Activated T-cell treated with anti-CD3 and anti-CD28 coated beads, Interleukin-2, amount 50 U/mL, for 4 hours (primary cell): ENCODE measurements around the gene PDAP1. TPM values are rescaled to one million over a fixed set of nuclear protein-coding genes. Genes with fewer than 3 reads are reported as not detected.

Experiments used
- ATAC-seq, 2 donors: fragments of 200-7000 bp; cut with Tn5 transposase; one replicate each; pipeline ENCODE4 v1.10.0; 2021
- DNase-seq: peaks from one replicate; pipeline ENCODE4 v3.0.0-alpha.2; 2020
- H3K27me3 Mint-ChIP-seq: one replicate; pipeline ENCODE4 v1.8.0; 2021; ENCODE audit warnings: low read depth, mixed read lengths
- H3K36me3 Mint-ChIP-seq: one replicate; pipeline ENCODE4 v1.8.0; 2022; ENCODE audit warnings: mixed read lengths; ENCODE audit not compliant: insufficient read depth
- H3K4me1 Mint-ChIP-seq: one replicate; pipeline ENCODE4 v1.8.0; 2021; ENCODE audit warnings: low read depth, mixed read lengths
- H3K4me3 Mint-ChIP-seq: one replicate; pipeline ENCODE4 v1.8.0; 2021; ENCODE audit warnings: mild to moderate bottlenecking, moderate library complexity, mixed read lengths
- H3K9me3 Mint-ChIP-seq: one replicate; pipeline ENCODE4 v1.8.0; 2021; ENCODE audit warnings: mixed read lengths
- total RNA-seq, 3 donors: library from RNA; stranded (reverse); gene quantifications; one replicate each; pipeline ENCODE4 v1.2.1, GENCODE V29; 2021

Gene PDAP1
- 100 to 1,000 TPM; 231 to 255 (median 235) TPM for total RNA-seq

DNA sequence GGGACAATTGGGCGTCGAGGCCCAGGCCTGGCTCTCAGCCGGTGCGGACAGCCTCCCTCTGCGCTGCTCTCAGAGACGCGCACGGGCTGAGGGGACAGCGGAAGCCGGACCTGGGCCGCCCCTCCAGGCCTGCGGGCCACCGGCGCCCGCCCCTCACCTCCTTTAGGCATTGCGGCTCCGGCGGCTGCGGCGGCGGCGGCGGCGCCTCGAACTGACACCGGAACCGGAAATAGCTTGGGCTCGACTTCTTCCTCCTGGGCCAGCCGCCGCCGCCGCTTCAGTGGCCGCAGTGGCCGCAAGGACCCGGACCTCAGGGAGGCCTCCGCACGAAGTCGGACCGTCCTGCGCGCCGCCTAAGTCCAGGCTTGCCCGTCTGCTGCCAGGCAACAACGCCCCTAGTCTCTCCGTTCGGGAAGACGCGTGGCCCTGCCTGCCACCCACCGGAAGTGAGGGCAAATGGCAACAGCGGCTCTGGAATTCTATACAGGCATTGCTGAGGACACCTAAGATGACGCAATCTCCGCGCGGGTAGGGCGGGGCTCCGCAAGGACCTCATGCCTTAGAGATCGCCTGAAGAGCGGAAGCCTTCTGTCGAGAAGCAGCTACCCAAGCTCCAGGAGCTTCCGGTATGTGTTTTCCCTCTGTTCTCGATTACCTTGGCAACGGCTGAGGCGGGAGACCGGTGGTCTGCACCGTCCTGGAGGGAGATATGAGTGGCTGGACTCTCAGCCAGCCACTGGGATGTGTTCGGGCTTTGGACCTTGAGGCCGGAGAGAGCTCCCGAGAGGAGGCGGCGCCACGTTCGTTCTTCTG is at the start of gene PDAP1, which contains the start of gene BUD31:
Gene PDAP1, minus strand, starts transcription at position 219 of the 813 bp plus-strand sequence. Its CDS starts 49 bp downstream, at position 170.
Gene BUD31, plus strand, starts transcription at position 591 of the 813 bp plus-strand sequence. CDS start 2,124 bp downstream, outside the sequence.
- H3K4me3 Mint-ChIP-seq, result peak within 1 kb of the TSS; percentile 100
- peak; percentile 94 for DNase-seq
- peak; percentile 82 to 84 for ATAC-seq
- peaks cover 44% of the 10 kb centered on the region for H3K4me1 Mint-ChIP-seq
- H3K36me3 Mint-ChIP-seq, result peaks cover 32% of the 10 kb centered on the region
- H3K9me3 Mint-ChIP-seq, result no peaks in the 10 kb centered on the region
- H3K27me3 Mint-ChIP-seq, result no peaks in the 10 kb centered on the region

GRCh38 chr7:99457650-99458493 is 49.5 kb upstream of the PDAP1 start:
- peaks cover 27% of the 10 kb centered on the region for H3K36me3 Mint-ChIP-seq
- DNase-seq (no peak), ATAC-seq (no peak)
- no peaks in the 10 kb centered on the region for H3K27me3 Mint-ChIP-seq
- H3K9me3 Mint-ChIP-seq, result no peaks in the 10 kb centered on the region
- no peak overlapping the region for H3K4me3 Mint-ChIP-seq
- H3K4me1 Mint-ChIP-seq, result peaks cover 20% of the 10 kb centered on the region

- H3K27me3 Mint-ChIP-seq, result no peaks in the 10 kb centered on the region
- H3K36me3 Mint-ChIP-seq, result peaks cover 24% of the 10 kb centered on the region
- H3K9me3 Mint-ChIP-seq, result no peaks in the 10 kb centered on the region
- no peak overlapping the region for H3K4me3 Mint-ChIP-seq
- ATAC-seq, result no peak
- DNase-seq, result no peak
- H3K4me1 Mint-ChIP-seq, result peaks cover 17% of the 10 kb centered on the region
These were observed 48.8 kb upstream of the PDAP1 start for GRCh38 chr7:99457050-99457649.

DNA sequence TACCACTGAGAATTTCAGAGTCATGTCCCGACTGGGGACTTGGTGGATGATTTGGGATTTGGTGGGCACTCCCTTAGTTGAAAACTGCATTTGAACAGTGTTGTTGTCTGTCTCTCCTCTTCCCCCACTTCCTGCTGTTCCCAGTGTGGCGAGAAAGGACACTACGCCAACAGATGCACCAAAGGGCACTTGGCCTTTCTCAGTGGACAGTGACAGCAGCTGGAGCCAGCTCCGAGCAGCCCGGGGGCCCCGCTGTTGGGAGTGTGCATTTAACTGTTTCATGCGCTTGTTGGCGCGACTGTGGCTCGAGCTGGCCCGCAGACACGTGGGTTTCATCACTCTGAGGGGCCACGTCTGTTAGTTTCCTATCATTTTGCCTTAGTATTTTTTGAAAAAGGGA is 47.9 kb upstream of the PDAP1 start:
- Mint-ChIP-seq H3K4me1 (peaks cover 17% of the 10 kb centered on the region), H3K4me3 (no peak overlapping the region), H3K27me3 (no peaks in the 10 kb centered on the region), H3K9me3 (no peaks in the 10 kb centered on the region), H3K36me3 (peaks cover 24% of the 10 kb centered on the region)
- ATAC-seq, result no peak
- no peak for DNase-seq

- H3K36me3 Mint-ChIP-seq, result peaks cover 27% of the 10 kb centered on the region
- H3K9me3 Mint-ChIP-seq, result no peaks in the 10 kb centered on the region
- ATAC-seq (peak in 1 of 2 donors; percentile 17), DNase-seq (no peak)
- no peak overlapping the region for H3K4me3 Mint-ChIP-seq
- peaks cover 14% of the 10 kb centered on the region for H3K4me1 Mint-ChIP-seq
- H3K27me3 Mint-ChIP-seq, result no peaks in the 10 kb centered on the region
These were observed 47.5 kb upstream of the PDAP1 start for GRCh38 chr7:99455874-99456273.

DNA sequence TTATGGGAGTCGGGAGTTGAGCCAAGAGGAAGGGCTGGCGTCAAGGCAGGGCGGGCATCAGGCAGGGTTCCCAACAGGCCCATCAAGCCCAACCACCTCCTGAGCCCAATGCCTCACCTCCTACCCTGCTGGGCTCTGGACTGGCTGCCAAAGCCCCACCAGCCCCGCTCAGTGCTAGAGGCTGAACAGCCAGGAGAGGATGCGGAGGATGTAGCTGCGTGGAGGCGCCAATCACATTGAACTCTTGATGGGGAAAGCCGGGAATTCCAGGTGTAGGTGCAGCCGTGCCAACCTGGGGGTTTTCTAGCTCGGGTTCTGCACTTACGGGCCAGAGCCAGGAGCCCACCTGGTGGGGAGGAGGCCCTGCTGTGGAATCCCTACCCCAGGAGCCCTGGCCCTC is 44.7 kb upstream of the PDAP1 start:
- Mint-ChIP-seq H3K4me3 (no peak overlapping the region), H3K36me3 (peaks cover 12% of the 10 kb centered on the region), H3K27me3 (no peaks in the 10 kb centered on the region), H3K4me1 (no peaks in the 10 kb centered on the region), H3K9me3 (no peaks in the 10 kb centered on the region)
- no peak for ATAC-seq
- no peak for DNase-seq

- Mint-ChIP-seq H3K36me3 (peaks cover 12% of the 10 kb centered on the region), H3K4me1 (no peaks in the 10 kb centered on the region), H3K27me3 (no peaks in the 10 kb centered on the region), H3K9me3 (no peaks in the 10 kb centered on the region), H3K4me3 (no peak overlapping the region)
- ATAC-seq (no peak), DNase-seq (no peak)
These were observed 44.1 kb upstream of the PDAP1 start for GRCh38 chr7:99452541-99452940.

DNA sequence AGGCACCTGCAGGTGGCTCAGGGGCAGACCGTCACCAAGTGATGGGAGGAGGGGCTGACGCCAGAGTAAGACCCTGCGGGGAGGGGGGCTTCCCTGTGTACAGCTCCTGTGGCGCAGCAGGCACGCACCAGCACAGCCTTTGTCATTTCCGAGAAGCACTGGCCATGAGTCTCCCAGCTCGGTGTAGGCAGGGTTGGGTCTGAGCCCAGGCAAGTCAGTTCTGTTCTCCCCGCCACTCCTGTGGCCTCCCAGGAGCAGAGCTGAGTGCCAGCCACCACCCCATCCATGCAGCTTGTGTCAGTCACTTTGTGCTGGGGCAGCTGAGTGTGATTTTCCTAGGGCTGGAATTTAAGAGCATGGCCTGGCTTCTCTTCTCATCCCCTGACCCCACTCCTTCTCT is 43.5 kb upstream of the PDAP1 start:
- H3K27me3 Mint-ChIP-seq, result no peaks in the 10 kb centered on the region
- H3K4me1 Mint-ChIP-seq, result no peaks in the 10 kb centered on the region
- H3K4me3 Mint-ChIP-seq, result no peak overlapping the region
- peaks cover 12% of the 10 kb centered on the region for H3K36me3 Mint-ChIP-seq
- ATAC-seq (no peak), DNase-seq (no peak)
- no peaks in the 10 kb centered on the region for H3K9me3 Mint-ChIP-seq

DNA sequence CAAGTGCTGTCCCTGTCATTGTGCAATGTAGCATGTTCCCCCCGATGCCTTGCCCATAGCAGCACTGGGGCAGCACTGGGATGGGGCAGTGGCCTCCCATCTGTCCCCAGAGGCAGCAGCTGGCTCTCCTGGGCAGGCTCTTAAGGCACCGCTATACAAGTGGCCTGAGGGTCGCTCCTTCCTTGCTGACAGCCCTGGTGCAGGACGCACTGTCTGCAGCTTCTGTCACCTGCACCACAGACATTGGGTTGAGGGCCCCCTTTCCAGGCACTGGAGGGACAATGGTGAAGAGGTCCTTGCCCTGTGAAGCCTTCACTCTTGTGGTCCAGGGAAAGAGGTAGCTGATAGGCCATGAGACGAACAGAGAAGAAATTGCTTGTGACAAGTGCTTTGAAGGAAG is 40.9 kb upstream of the PDAP1 start:
- H3K4me1 Mint-ChIP-seq, result peaks cover 2% of the 10 kb centered on the region
- no peak for DNase-seq
- no peaks in the 10 kb centered on the region for H3K27me3 Mint-ChIP-seq
- peaks cover 14% of the 10 kb centered on the region for H3K36me3 Mint-ChIP-seq
- no peak for ATAC-seq
- H3K4me3 Mint-ChIP-seq, result no peak overlapping the region
- no peaks in the 10 kb centered on the region for H3K9me3 Mint-ChIP-seq

DNA sequence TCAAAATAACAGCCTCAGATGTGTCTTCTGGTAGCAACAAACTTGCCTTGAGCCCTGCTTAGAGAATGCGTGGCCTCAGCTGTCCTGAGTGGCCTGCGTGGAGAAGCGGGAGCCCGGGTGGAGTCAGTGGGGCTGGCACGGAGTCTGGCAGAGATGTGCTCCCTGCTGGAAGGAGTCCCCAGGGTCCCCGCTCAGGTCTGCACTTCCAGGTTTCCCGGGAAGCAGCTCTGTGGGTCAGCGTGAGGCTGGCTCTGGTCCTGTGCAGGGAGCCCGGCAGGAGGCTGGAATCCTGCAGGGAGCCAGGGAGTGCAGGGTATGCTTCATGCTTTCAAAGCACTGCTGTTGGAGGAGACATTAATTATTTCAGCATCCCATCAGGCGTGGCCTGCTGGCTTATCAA is 40.5 kb upstream of the PDAP1 start:
- DNase-seq (no peak), ATAC-seq (no peak)
- Mint-ChIP-seq H3K9me3 (no peaks in the 10 kb centered on the region), H3K4me1 (peaks cover 2% of the 10 kb centered on the region), H3K4me3 (no peak overlapping the region), H3K36me3 (peaks cover 16% of the 10 kb centered on the region), H3K27me3 (no peaks in the 10 kb centered on the region)

DNA sequence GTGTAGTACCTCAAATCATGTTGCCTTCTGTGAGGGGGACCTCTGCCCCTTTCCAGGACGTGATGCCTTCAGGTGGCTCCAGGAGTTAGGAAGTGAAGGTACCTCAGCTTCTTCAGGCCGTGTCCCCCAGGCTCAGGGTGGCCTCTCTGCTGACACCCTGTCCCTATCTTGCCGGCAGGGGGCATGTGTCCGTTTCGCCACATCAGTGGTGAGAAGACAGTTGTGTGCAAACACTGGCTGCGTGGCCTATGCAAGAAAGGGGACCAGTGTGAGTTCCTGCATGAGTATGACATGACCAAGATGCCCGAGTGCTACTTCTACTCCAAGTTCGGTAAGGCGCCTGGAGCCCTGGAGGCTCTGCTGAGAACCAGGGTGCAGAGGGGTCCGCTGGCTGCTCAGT is 39.5 kb upstream of the PDAP1 start:
- ATAC-seq (no peak), DNase-seq (no peak)
- no peak overlapping the region for H3K4me3 Mint-ChIP-seq
- no peaks in the 10 kb centered on the region for H3K27me3 Mint-ChIP-seq
- peaks cover 6% of the 10 kb centered on the region for H3K4me1 Mint-ChIP-seq
- no peaks in the 10 kb centered on the region for H3K9me3 Mint-ChIP-seq
- H3K36me3 Mint-ChIP-seq, result peaks cover 17% of the 10 kb centered on the region

DNA sequence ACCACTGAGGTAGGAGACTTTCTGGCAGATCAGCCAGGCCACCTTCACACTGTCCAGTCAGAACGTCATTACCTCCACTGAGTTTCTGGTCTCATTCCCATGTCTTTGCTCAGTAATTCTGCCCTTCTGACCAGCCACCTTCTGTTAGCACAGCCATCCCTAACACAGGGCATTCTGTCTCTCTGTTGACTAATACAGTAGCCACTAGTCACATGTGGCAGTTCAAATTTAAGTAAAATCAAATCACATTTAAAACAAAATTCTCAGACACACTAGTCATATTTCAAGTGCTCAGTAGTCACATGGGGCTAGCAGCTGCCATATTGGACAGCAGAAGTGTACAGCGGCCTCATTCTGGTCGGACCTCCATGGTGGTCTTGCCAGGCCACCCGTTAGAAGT is 37.7 kb upstream of the PDAP1 start:
- no peak overlapping the region for H3K4me3 Mint-ChIP-seq
- no peak for ATAC-seq
- no peaks in the 10 kb centered on the region for H3K9me3 Mint-ChIP-seq
- peaks cover 18% of the 10 kb centered on the region for H3K36me3 Mint-ChIP-seq
- no peak for DNase-seq
- no peaks in the 10 kb centered on the region for H3K27me3 Mint-ChIP-seq
- H3K4me1 Mint-ChIP-seq, result peaks cover 12% of the 10 kb centered on the region

GRCh38 chr7:99440195-99440594 is 31.8 kb upstream of the PDAP1 start:
- H3K4me3 Mint-ChIP-seq, result peak overlapping the region; percentile 97
- no peaks in the 10 kb centered on the region for H3K27me3 Mint-ChIP-seq
- no peak for ATAC-seq
- DNase-seq, result no peak
- no peaks in the 10 kb centered on the region for H3K9me3 Mint-ChIP-seq
- peaks cover 11% of the 10 kb centered on the region for H3K36me3 Mint-ChIP-seq
- peaks cover 33% of the 10 kb centered on the region for H3K4me1 Mint-ChIP-seq
